ENCODE measurements around the gene NUDT2.

The NUDT2 gene

DNA sequence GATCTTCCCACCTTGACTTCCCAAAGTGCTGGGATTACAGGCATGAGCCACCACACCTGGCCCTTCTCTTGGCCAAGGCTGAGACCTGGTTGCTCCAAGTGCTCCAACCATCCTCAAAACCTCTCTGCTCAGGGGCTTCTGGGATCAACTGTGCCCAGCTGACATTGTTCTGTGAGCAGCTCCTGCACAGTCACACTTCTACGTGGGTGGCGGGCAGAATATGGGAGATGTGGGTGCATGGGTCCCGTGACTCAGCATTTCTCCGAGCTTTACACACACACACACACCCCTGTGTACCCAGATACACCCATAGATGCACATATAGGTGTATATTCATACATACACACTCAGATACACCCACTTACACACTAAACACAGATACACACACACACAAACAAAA is 57.9 kb downstream of the NUDT2 start:
- FAIRE-seq, result no peak

DNA sequence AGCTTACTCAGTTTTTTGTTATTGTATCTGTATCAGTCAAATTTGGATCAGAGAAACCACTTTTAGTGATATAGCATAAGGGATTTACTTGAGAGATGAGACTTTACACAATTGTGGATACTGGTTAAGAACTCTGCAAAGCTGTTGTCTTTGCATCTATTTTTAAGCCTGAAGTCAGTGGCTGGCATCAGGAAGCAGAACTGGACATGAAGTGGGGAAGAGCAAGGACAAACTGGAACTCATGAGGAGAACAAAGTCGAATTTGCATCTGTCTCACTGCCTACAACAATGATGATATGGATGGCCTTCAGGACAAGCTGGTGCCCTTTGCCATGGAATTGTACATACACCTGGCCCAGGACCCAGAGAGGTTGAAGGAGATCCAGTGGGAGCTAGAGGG is 63.1 kb downstream of the NUDT2 start:
- no peak for FAIRE-seq

All from TTC549 (cell line).